PFSK-1 (cell line): Measurements from ENCODE around the gene SH2D1B.

Source experiments
- POLR2AphosphoS5 ChIP-seq: IDR thresholded peaks from 2 replicates; pipeline ENCODE4 v1.6.1; 2012; ENCODE audit warnings: low read depth, mild to moderate bottlenecking, control low read depth, low read length, moderate library complexity
- SIN3A ChIP-seq: IDR thresholded peaks from 2 replicates; pipeline ENCODE4 v1.6.1; 2012; ENCODE audit warnings: mild to moderate bottlenecking, low read length, moderate library complexity, borderline replicate concordance; ENCODE audit not compliant: insufficient read depth

GRCh38 chr1:162412002-162412401 is at the start of gene SH2D1B:
- no peak for TF ChIP-seq SIN3A
- no peak for TF ChIP-seq POLR2AphosphoS5
